Ovary (tissue), 3 donors: ENCODE measurements around the gene FKBP6.
"Not testable (repeated sequence)": the region's sequence is repeated elsewhere in the genome, so short reads cannot be mapped to it uniquely, and the experiment has no call there.

Experiments
- POLR2A ChIP-seq: fragments of 450-650 bp; IDR thresholded peaks from one replicate; pipeline ENCODE4 v1.6.1; 2017; ENCODE audit warnings: antibody characterized with exemption, mild to moderate bottlenecking, moderate library complexity
- TF ChIP-seq, protein P1 (sequence below), 3 donors: fragments of 450-650 bp in 2 of 3; fragments of 200-600 bp in 1 of 3; IDR thresholded peaks; one replicate each; pipeline versions ENCODE4 v1.5.1 to v1.8.0; 2016 to 2022; ENCODE audit warnings: antibody characterized with exemption in 3 of 3, mild to moderate bottlenecking in 1 of 3
- donor health status: DM: no; HTN: no; CAD: no.

DNA sequence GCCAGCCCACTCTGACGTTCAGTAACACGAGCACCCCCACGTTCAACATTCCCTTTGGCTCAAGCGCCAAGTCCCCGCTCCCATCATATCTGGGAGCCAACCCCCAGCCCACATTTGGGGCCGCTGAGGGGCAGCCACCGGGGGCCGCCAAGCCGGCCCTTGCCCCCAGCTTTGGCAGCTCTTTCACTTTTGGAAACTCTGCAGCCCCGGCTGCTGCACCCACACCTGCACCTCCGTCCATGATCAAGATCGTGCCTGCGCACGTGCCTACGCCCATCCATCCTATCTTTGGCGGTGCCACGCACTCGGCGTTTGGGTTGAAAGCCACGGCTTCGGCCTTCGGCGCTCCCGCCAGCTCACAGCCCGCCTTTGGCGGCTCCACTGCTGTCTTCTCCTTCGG is 30.3 kb upstream of the FKBP6 start:
- TF ChIP-seq, protein P1, sequence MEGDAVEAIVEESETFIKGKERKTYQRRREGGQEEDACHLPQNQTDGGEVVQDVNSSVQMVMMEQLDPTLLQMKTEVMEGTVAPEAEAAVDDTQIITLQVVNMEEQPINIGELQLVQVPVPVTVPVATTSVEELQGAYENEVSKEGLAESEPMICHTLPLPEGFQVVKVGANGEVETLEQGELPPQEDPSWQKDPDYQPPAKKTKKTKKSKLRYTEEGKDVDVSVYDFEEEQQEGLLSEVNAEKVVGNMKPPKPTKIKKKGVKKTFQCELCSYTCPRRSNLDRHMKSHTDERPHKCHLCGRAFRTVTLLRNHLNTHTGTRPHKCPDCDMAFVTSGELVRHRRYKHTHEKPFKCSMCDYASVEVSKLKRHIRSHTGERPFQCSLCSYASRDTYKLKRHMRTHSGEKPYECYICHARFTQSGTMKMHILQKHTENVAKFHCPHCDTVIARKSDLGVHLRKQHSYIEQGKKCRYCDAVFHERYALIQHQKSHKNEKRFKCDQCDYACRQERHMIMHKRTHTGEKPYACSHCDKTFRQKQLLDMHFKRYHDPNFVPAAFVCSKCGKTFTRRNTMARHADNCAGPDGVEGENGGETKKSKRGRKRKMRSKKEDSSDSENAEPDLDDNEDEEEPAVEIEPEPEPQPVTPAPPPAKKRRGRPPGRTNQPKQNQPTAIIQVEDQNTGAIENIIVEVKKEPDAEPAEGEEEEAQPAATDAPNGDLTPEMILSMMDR (IDR thresholded peaks at IDR 0.05), result not testable (repeated sequence)
- not testable (repeated sequence) for TF ChIP-seq POLR2A
